Measurements from ENCODE around the gene NINJ2. TPM values are rescaled to one million over a fixed set of nuclear protein-coding genes. Genes with fewer than 3 reads are reported as not detected.

Gene NINJ2
- total and polyA plus RNA-seq, 7 donors: 11.8 to 66.6 (median 33.1) TPM

GRCh38 chr12:640773-641172 is 22.5 kb downstream of the NINJ2 start:
- WGBS, 3 donors: 86 to 95% (median 95%) methylated on average over 3 of the region's 3 CpGs
- no peak for TF ChIP-seq CTCF (IDR thresholded peaks at IDR 0.05)
- Histone ChIP-seq H3K4me1 (peaks cover 53% of the 10 kb centered on the region), H3K9me3 (no peaks in the 10 kb centered on the region), H3K36me3 (ENCODE audit: insufficient read depth in 1 of 2, low read depth in 1 of 2) (no peaks in the 10 kb centered on the region), H3K27me3 (ENCODE audit: insufficient read depth in 3 of 3, low read length in 2 of 3) (no peaks in the 10 kb centered on the region), H3K4me3 (no peak overlapping the region), H3K27ac (peak overlapping the region; percentile 100)
- intact Hi-C loops (cut with DNase I): loop anchor here (5.0 to 10.0 kb wide), 4 partner anchors 77 to 304 kb away; partner anchors contain the start of genes RAD52 (in 1 of the 2) and WNK1 (in 1 of the 2)
- DNase-seq (no peak), ATAC-seq (no peak)

DNA sequence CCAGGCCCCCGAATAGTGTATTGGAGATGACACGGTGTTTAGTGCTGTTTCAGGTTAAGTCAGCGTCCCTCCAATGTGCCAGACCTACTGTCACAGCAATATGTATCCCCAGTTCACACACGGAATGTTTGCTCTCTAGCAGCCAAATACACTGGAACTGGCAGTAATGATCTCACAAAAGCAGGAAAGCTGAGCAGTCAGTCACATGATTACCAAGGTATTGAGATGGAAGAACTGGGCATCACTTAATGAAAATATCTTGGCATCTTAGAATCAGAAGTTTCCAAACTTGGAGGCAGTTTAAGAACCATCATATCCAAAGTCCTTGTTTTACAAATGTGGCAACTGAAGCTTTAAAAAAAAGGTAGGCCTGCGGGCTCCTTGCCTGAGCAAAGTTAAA is 23.3 kb downstream of the NINJ2 start:
- peak overlapping the region; percentile 100 for H3K27ac ChIP-seq
- intact Hi-C loops (cut with DNase I): loop anchor here (5.0 to 10.0 kb wide), 6 partner anchors 63 to 577 kb away; partner anchors contain the start of genes RAD52 (in 1 of the 2) and WNK1 (in 1 of the 2)
- no peaks in the 10 kb centered on the region for H3K27me3 ChIP-seq (ENCODE audit: insufficient read depth in 3 of 3, low read length in 2 of 3)
- DNase-seq (no peak), ATAC-seq (peak in 1 of 4 donors; percentile 27)
- no peak overlapping the region for H3K4me3 ChIP-seq
- H3K36me3 ChIP-seq (ENCODE audit: insufficient read depth in 1 of 2, low read depth in 1 of 2): no peaks in the 10 kb centered on the region
- H3K4me1 ChIP-seq: peaks cover 45% of the 10 kb centered on the region
- no peak for TF ChIP-seq CTCF (IDR thresholded peaks at IDR 0.05)
- whole genome bisulfite sequencing, 3 donors: 30 to 74% (median 46%) methylated on average over 5 of the region's 5 CpGs
- H3K9me3 ChIP-seq: no peaks in the 10 kb centered on the region

- peak; percentile 70 to 80 (median 77) for ATAC-seq
- Histone ChIP-seq H3K36me3 (ENCODE audit: insufficient read depth in 1 of 2, low read depth in 1 of 2) (no peaks in the 10 kb centered on the region), H3K9me3 (no peaks in the 10 kb centered on the region), H3K4me1 (peaks cover 41% of the 10 kb centered on the region), H3K27me3 (ENCODE audit: insufficient read depth in 3 of 3, low read length in 2 of 3) (no peaks in the 10 kb centered on the region), H3K4me3 (no peak overlapping the region), H3K27ac (peak overlapping the region; percentile 100)
- TF ChIP-seq CTCF (IDR thresholded peaks at IDR 0.05): no peak
- 41 to 74% (median 45%) methylated on average over 5 of the region's 5 CpGs for WGBS, 3 donors
- intact Hi-C loops (cut with DNase I): loop anchor here in 1 of 2 donors (5.0 kb wide), 2 partner anchors 62 to 578 kb away; no protein-coding TSS in a partner anchor
- peak; percentile 21 to 63 for DNase-seq
Measured at GRCh38 chr12:639566-639965, 23.7 kb downstream of the NINJ2 start.

- no peaks in the 10 kb centered on the region for H3K36me3 ChIP-seq (ENCODE audit: insufficient read depth in 1 of 2, low read depth in 1 of 2)
- peaks cover 37% of the 10 kb centered on the region for H3K4me1 ChIP-seq
- DNase-seq (no peak), ATAC-seq (peak in 2 of 4 donors; percentile 7 to 9)
- H3K9me3 ChIP-seq: no peaks in the 10 kb centered on the region
- H3K27ac ChIP-seq: peak overlapping the region; percentile 100
- no peak overlapping the region for H3K4me3 ChIP-seq
- TF ChIP-seq CTCF (IDR thresholded peaks at IDR 0.05): no peak
- 61 to 78% (median 66%) methylated on average over 3 of the region's 3 CpGs for WGBS, 3 donors
- no peaks in the 10 kb centered on the region for H3K27me3 ChIP-seq (ENCODE audit: insufficient read depth in 3 of 3, low read length in 2 of 3)
- intact Hi-C loops (cut with DNase I): loop anchor here in 1 of 2 donors (5.0 kb wide), 2 partner anchors 62 to 578 kb away; no protein-coding TSS in a partner anchor
Measured at GRCh38 chr12:638953-639557, 24.2 kb downstream of the NINJ2 start.
